ENCODE results near the gene VPS13D.

VPS13D gene

DNA sequence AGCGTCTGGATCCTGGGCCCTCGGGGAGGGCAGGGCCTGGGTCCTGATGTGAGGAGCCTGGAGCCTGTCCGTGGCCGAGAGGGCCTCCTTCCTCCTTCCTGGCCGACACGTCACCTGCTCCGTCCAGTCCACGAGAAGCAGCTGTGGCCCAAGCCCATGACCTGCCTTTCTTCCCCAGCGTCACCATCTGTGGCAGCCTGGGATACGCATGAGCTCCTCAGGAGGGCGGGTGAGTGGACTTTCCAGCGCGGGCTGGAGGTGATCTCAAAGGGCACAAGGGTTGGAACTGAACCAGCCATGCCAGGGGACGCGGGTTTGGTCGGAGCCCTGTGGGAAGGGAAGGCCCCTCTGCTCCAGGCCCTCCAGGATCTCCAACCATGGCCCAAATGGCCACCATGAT is 297.7 kb downstream of the VPS13D start:
- no peak overlapping the region for H2BK5ac ChIP-seq (ENCODE audit: low read depth, low read length, poor library complexity, severe bottlenecking)
- WGBS: 96% methylated on average over 16 of the region's 16 CpGs
- no peaks in the 10 kb centered on the region for H3K36me3 ChIP-seq (ENCODE audit: control insufficient read depth in 1 of 2, insufficient read depth in 2 of 2, low read depth in 1 of 2, low read length in 2 of 2)
- H2AFZ ChIP-seq (ENCODE audit: low read depth, low read length): no peak overlapping the region
- H2BK15ac ChIP-seq (ENCODE audit: low read depth, poor library complexity, severe bottlenecking): no peak overlapping the region
- H3K9ac ChIP-seq (ENCODE audit: low read length): no peak overlapping the region
- no peaks in the 10 kb centered on the region for H3K79me1 ChIP-seq (replicated peaks; ENCODE audit: low read length, poor library complexity, severe bottlenecking)
- no peak overlapping the region for H2BK12ac ChIP-seq (ENCODE audit: low read length in 2 of 2)
- no peak overlapping the region for H4K91ac ChIP-seq (ENCODE audit: low read length)
- no peak overlapping the region for H2AK5ac ChIP-seq (ENCODE audit: low read length, severe bottlenecking)
- no peaks in the 10 kb centered on the region for H3K9me3 ChIP-seq (ENCODE audit: control insufficient read depth, low read length)
- H3K27me3 ChIP-seq (ENCODE audit: control insufficient read depth in 1 of 2, insufficient read depth in 1 of 2, low read length in 2 of 2): no peaks in the 10 kb centered on the region
- H3K18ac ChIP-seq (ENCODE audit: low read depth in 1 of 2, low read length in 2 of 2): no peak overlapping the region
- no peak overlapping the region for H3K14ac ChIP-seq (ENCODE audit: low read length in 2 of 2)
- H3K23ac ChIP-seq (ENCODE audit: low read length in 2 of 2): no peak overlapping the region
- DNase-seq: no peak
- H3K4me1 ChIP-seq (ENCODE audit: control insufficient read depth, insufficient read depth, low read depth, low read length): no peaks in the 10 kb centered on the region
- H3K4ac ChIP-seq (ENCODE audit: low read depth in 1 of 2, low read length in 2 of 2): no peak overlapping the region
- H3K4me3 ChIP-seq (ENCODE audit: insufficient read depth in 1 of 2, low read depth in 1 of 2, low read length in 2 of 2): no peak overlapping the region
- no peak overlapping the region for H3K4me2 ChIP-seq (ENCODE audit: low read length, poor library complexity, severe bottlenecking)
- H3K27ac ChIP-seq (ENCODE audit: low read length, poor library complexity, severe bottlenecking): no peak overlapping the region
- no peak overlapping the region for H4K8ac ChIP-seq (ENCODE audit: low read length)
- no peak overlapping the region for H2BK120ac ChIP-seq (ENCODE audit: low read depth, low read length)

DNA sequence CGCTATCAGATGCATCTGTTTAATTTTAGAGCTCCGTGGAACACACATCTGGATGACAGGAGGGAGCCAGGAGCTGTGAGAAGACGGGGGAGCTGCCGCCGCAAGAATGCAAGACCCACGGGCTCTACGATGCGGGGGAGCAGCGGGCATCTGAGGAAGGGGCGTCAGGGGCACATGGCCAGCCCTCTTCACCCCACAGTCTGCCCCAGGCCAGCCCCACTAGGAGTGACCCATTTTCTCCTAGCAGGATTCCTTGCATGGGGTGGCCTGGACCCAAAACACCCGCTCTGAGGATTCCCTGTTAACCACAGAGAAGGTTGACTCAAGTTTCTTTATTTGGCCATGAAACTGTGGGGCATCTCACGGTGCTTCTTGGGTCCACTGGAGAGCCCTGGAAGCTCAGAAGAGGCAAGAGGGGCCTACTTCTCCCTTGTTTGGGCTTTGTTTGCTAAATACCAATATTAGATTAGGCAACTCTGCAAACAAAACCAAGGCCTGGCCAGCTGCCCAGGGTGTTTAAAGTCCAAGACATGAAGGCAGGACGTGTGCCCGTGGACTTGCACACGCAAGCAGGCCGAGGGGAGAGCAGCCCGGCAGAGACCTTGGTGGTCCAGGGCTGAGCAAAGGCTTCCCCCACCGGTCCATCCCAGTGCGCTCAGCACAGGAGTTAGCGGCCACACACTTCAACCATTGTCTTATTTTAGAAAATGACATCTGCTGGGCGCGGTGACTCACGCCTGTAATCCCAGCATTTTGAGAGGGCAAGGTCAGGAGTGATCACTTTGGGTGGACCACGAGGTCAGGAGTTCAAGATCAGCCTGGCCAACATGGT is 298.4 kb downstream of the VPS13D start:
- 84% methylated on average over 24 of the region's 24 CpGs for WGBS

DNA sequence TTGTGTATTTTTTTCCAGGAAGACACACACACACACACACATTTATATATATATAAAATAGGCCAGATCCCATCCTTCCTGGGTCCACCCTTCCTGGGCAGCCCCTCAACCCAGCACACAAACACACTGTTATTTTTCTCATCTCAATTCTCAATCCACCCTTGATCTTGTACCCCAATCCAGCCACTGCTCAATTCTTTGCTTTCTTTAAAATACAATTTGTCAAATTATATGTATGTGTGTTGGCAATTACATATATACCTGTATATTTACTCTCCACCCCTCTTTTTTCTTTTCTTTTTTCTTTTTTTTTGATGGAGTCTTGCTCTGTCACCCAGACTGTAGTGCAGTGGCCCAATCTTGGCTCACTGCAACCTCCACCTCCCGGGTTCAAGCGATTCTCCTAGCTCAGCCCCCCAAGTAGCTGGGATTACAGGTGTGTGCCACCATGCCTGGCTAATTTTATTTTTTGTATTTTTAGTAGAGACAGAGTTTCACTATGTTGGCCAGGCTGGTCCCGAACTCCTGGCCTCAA is 299.9 kb downstream of the VPS13D start:
- Histone ChIP-seq H3K4me1 (ENCODE audit: control insufficient read depth, insufficient read depth, low read depth, low read length) (no peaks in the 10 kb centered on the region), H3K4me3 (ENCODE audit: insufficient read depth in 1 of 2, low read depth in 1 of 2, low read length in 2 of 2) (no peak overlapping the region), H3K27me3 (ENCODE audit: control insufficient read depth in 1 of 2, insufficient read depth in 1 of 2, low read length in 2 of 2) (no peaks in the 10 kb centered on the region), H2AFZ (ENCODE audit: low read depth, low read length) (no peak overlapping the region), H3K36me3 (ENCODE audit: control insufficient read depth in 1 of 2, insufficient read depth in 2 of 2, low read depth in 1 of 2, low read length in 2 of 2) (no peaks in the 10 kb centered on the region), H2BK5ac (ENCODE audit: low read depth, low read length, poor library complexity, severe bottlenecking) (no peak overlapping the region), H3K9me3 (ENCODE audit: control insufficient read depth, low read length) (no peaks in the 10 kb centered on the region), H4K91ac (ENCODE audit: low read length) (no peak overlapping the region), H3K27ac (ENCODE audit: low read length, poor library complexity, severe bottlenecking) (no peak overlapping the region), H2BK12ac (ENCODE audit: low read length in 2 of 2) (no peak overlapping the region), H3K18ac (ENCODE audit: low read depth in 1 of 2, low read length in 2 of 2) (no peak overlapping the region), H2BK15ac (ENCODE audit: low read depth, poor library complexity, severe bottlenecking) (no peak overlapping the region), H3K79me1 (replicated peaks; ENCODE audit: low read length, poor library complexity, severe bottlenecking) (no peaks in the 10 kb centered on the region), H3K9ac (ENCODE audit: low read length) (no peak overlapping the region), H4K8ac (ENCODE audit: low read length) (no peak overlapping the region), H3K4me2 (ENCODE audit: low read length, poor library complexity, severe bottlenecking) (no peak overlapping the region), H3K14ac (ENCODE audit: low read length in 2 of 2) (no peak overlapping the region), H2BK120ac (ENCODE audit: low read depth, low read length) (no peak overlapping the region), H3K23ac (ENCODE audit: low read length in 2 of 2) (no peak overlapping the region), H3K4ac (ENCODE audit: low read depth in 1 of 2, low read length in 2 of 2) (no peak overlapping the region), H2AK5ac (ENCODE audit: low read length, severe bottlenecking) (no peak overlapping the region)
- 100% methylated on average over 3 of the region's 3 CpGs for WGBS
- DNase-seq: no peak

More for the DNA sequence above, 298.4 kb downstream of the VPS13D start:
- Histone ChIP-seq H3K79me1 (replicated peaks; ENCODE audit: low read length, poor library complexity, severe bottlenecking) (no peaks in the 10 kb centered on the region), H4K91ac (ENCODE audit: low read length) (no peak overlapping the region), H3K23ac (ENCODE audit: low read length in 2 of 2) (no peak overlapping the region), H3K4ac (ENCODE audit: low read depth in 1 of 2, low read length in 2 of 2) (no peak overlapping the region), H3K27ac (ENCODE audit: low read length, poor library complexity, severe bottlenecking) (no peak overlapping the region), H3K18ac (ENCODE audit: low read depth in 1 of 2, low read length in 2 of 2) (no peak overlapping the region), H3K9ac (ENCODE audit: low read length) (no peak overlapping the region), H2BK12ac (ENCODE audit: low read length in 2 of 2) (no peak overlapping the region), H4K8ac (ENCODE audit: low read length) (no peak overlapping the region), H3K4me3 (ENCODE audit: insufficient read depth in 1 of 2, low read depth in 1 of 2, low read length in 2 of 2) (no peak overlapping the region), H3K4me1 (ENCODE audit: control insufficient read depth, insufficient read depth, low read depth, low read length) (no peaks in the 10 kb centered on the region), H3K27me3 (ENCODE audit: control insufficient read depth in 1 of 2, insufficient read depth in 1 of 2, low read length in 2 of 2) (no peaks in the 10 kb centered on the region), H3K4me2 (ENCODE audit: low read length, poor library complexity, severe bottlenecking) (no peak overlapping the region), H2BK15ac (ENCODE audit: low read depth, poor library complexity, severe bottlenecking) (no peak overlapping the region), H3K9me3 (ENCODE audit: control insufficient read depth, low read length) (no peaks in the 10 kb centered on the region), H2BK120ac (ENCODE audit: low read depth, low read length) (no peak overlapping the region), H2BK5ac (ENCODE audit: low read depth, low read length, poor library complexity, severe bottlenecking) (no peak overlapping the region), H2AK5ac (ENCODE audit: low read length, severe bottlenecking) (no peak overlapping the region), H2AFZ (ENCODE audit: low read depth, low read length) (no peak overlapping the region), H3K14ac (ENCODE audit: low read length in 2 of 2) (no peak overlapping the region), H3K36me3 (ENCODE audit: control insufficient read depth in 1 of 2, insufficient read depth in 2 of 2, low read depth in 1 of 2, low read length in 2 of 2) (no peaks in the 10 kb centered on the region)
- peak; percentile 58 for DNase-seq

DNA sequence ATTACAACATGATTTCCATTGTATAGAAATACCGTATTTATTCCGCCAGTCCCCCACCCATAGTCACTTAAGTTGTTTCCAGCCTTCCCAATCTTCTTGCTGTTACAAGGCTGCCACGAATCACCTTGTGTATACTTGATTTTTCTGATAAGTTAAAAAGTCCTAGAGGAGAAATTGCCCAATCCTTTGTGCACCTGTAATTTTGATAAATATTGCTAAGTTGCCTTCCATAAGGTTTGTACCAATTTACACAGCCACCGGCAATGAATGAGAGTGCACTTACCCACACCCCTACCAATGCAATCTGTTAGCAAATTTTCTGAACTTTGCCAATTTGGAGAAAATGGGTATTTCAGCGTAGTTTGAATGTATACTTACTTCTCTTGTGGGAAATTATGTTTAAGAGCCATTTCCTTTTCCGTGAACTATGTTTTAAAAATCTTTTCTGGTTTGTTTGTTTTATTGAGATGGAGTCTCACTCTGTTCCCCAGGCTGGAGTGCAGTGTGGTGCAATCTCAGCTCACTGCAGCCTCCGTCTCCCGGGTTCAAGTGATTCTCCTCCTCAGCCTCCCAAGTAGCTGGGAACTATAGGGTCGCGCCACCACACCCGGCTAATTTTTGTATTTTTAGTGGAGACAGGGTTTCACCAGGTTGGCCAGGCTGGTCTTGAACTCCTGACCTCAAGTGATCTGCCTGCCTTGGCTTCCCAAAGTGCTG is 300.8 kb downstream of the VPS13D start:
- Histone ChIP-seq H3K36me3 (ENCODE audit: control insufficient read depth in 1 of 2, insufficient read depth in 2 of 2, low read depth in 1 of 2, low read length in 2 of 2) (no peaks in the 10 kb centered on the region), H3K27me3 (ENCODE audit: control insufficient read depth in 1 of 2, insufficient read depth in 1 of 2, low read length in 2 of 2) (no peaks in the 10 kb centered on the region), H3K9ac (ENCODE audit: low read length) (no peak overlapping the region), H3K4me3 (ENCODE audit: insufficient read depth in 1 of 2, low read depth in 1 of 2, low read length in 2 of 2) (no peak overlapping the region), H3K27ac (ENCODE audit: low read length, poor library complexity, severe bottlenecking) (no peak overlapping the region), H4K8ac (ENCODE audit: low read length) (no peak overlapping the region), H2AK5ac (ENCODE audit: low read length, severe bottlenecking) (no peak overlapping the region), H3K14ac (ENCODE audit: low read length in 2 of 2) (no peak overlapping the region), H2BK120ac (ENCODE audit: low read depth, low read length) (no peak overlapping the region), H2BK12ac (ENCODE audit: low read length in 2 of 2) (no peak overlapping the region), H3K4me2 (ENCODE audit: low read length, poor library complexity, severe bottlenecking) (no peak overlapping the region), H3K9me3 (ENCODE audit: control insufficient read depth, low read length) (no peaks in the 10 kb centered on the region), H2BK5ac (ENCODE audit: low read depth, low read length, poor library complexity, severe bottlenecking) (no peak overlapping the region), H3K4ac (ENCODE audit: low read depth in 1 of 2, low read length in 2 of 2) (no peak overlapping the region), H3K79me1 (replicated peaks; ENCODE audit: low read length, poor library complexity, severe bottlenecking) (no peaks in the 10 kb centered on the region), H3K18ac (ENCODE audit: low read depth in 1 of 2, low read length in 2 of 2) (no peak overlapping the region), H3K23ac (ENCODE audit: low read length in 2 of 2) (no peak overlapping the region), H3K4me1 (ENCODE audit: control insufficient read depth, insufficient read depth, low read depth, low read length) (no peaks in the 10 kb centered on the region), H2AFZ (ENCODE audit: low read depth, low read length) (no peak overlapping the region), H2BK15ac (ENCODE audit: low read depth, poor library complexity, severe bottlenecking) (no peak overlapping the region), H4K91ac (ENCODE audit: low read length) (no peak overlapping the region)
- 98% methylated on average over 8 of the region's 11 CpGs for WGBS
- no peak for DNase-seq

Measured in mesenchymal stem cell (in vitro differentiated cells and primary cell).